Keratinocyte (primary cell): ENCODE data around the gene MYF6. TPM values are rescaled to one million over a fixed set of nuclear protein-coding genes. Genes with fewer than 3 reads are reported as not detected.

ENCODE experiments used
- DNase-seq: peaks from one replicate; pipeline ENCODE4 v3.0.0-alpha.2; 2011; ENCODE audit warnings: low read depth, missing footprints, low spot score
- FAIRE-seq: peaks from 2 replicates; lab custom pipeline; 2011; peaks lifted over from hg19 to GRCh38; lab: Jason Lieb, UNC
- H2AFZ ChIP-seq: 2 replicates; pipeline ENCODE4 v1.6.0; 2012; ENCODE audit warnings: low read length, control low read depth, inconsistent platforms; ENCODE audit not compliant: control insufficient read depth
- H3K27ac ChIP-seq: 2 replicates; pipeline ENCODE4 v1.5.1; 2011; ENCODE audit warnings: low read length; ENCODE audit not compliant: control insufficient read depth, insufficient read depth
- H3K27me3 ChIP-seq: 3 replicates; pipeline ENCODE4 v1.6.0; 2011; ENCODE audit warnings: low read length; ENCODE audit not compliant: control insufficient read depth, insufficient read depth; ENCODE audit errors: extremely low read depth
- H3K36me3 ChIP-seq, 2 experiments: 2 replicates in 1 of 2; 3 replicates in 1 of 2; pipeline ENCODE4 v1.5.1; 2011; ENCODE audit warnings: low read length in 2 of 2, mild to moderate bottlenecking in 1 of 2; ENCODE audit not compliant: control insufficient read depth in 2 of 2, insufficient read depth in 2 of 2; ENCODE audit errors: extremely low read depth in 1 of 2
- H3K4me1 ChIP-seq: 3 replicates; pipeline ENCODE4 v1.5.1; 2011; ENCODE audit warnings: low read length; ENCODE audit not compliant: control insufficient read depth, insufficient read depth; ENCODE audit errors: extremely low read depth
- H3K4me2 ChIP-seq: 3 replicates; pipeline ENCODE4 v1.6.0; 2011; ENCODE audit warnings: low read depth, low read length; ENCODE audit not compliant: control insufficient read depth, insufficient read depth; ENCODE audit errors: extremely low read depth
- H3K4me3 ChIP-seq, 3 experiments: fragments of 200-600 bp in 1 of 3; sonication (generic) in 1 of 3; 2 replicates in 2 of 3; 3 replicates in 1 of 3; pipeline ENCODE4 v1.5.1; 2011 to 2016; ENCODE audit warnings: low read length in 3 of 3, mild to moderate bottlenecking in 3 of 3, control low read depth in 2 of 3, inconsistent platforms in 1 of 3, low read depth in 1 of 3, mixed read lengths in 1 of 3, mixed run types in 1 of 3, moderate library complexity in 1 of 3; ENCODE audit not compliant: control insufficient read depth in 2 of 3, insufficient read depth in 2 of 3; ENCODE audit errors: extremely low read depth in 1 of 3
- H3K79me2 ChIP-seq: 2 replicates; pipeline ENCODE4 v1.6.0; 2012; ENCODE audit warnings: low read length; ENCODE audit not compliant: control insufficient read depth, insufficient read depth
- H3K9ac ChIP-seq: 3 replicates; pipeline ENCODE4 v1.6.0; 2011; ENCODE audit warnings: low read length; ENCODE audit not compliant: control insufficient read depth, insufficient read depth; ENCODE audit errors: extremely low read depth
- H3K9me1 ChIP-seq: 3 replicates; pipeline ENCODE4 v1.6.0; 2011; ENCODE audit warnings: low read length; ENCODE audit not compliant: control insufficient read depth, insufficient read depth; ENCODE audit errors: extremely low read depth
- H3K9me3 ChIP-seq: 2 replicates; pipeline ENCODE4 v1.5.1; 2012; ENCODE audit warnings: low read depth, low read length; ENCODE audit not compliant: control insufficient read depth
- H4K20me1 ChIP-seq: 3 replicates; pipeline ENCODE4 v1.6.0; 2011; ENCODE audit warnings: low read length; ENCODE audit not compliant: control insufficient read depth, insufficient read depth; ENCODE audit errors: extremely low read depth
- CTCF ChIP-seq, 3 experiments: IDR thresholded peaks in 1 of 3; conservative IDR thresholded peaks in 1 of 3; optimal IDR thresholded peaks in 1 of 3; 2 replicates in 2 of 3; 3 replicates in 1 of 3; pipeline versions ENCODE3 to v1.5.1; 2011; ENCODE audit warnings: low read length in 3 of 3, mild to moderate bottlenecking in 3 of 3, moderate library complexity in 2 of 3, control low read depth in 1 of 3, inconsistent platforms in 1 of 3; ENCODE audit not compliant: insufficient read depth in 2 of 3; ENCODE audit errors: extremely low read depth in 1 of 3
- EZH2 ChIP-seq: IDR thresholded peaks from one replicate; pipeline ENCODE4 v1.6.1; 2012; ENCODE audit warnings: inconsistent platforms, mild to moderate bottlenecking, low read length, moderate library complexity
- dilution Hi-C: fragments of 300-500 bp; cut with MboI; formaldehyde crosslinking; loops from one replicate; pipeline ENCODE4 v1.7.0; 2020; ENCODE audit warnings: low sequenced_read_pairs; ENCODE audit not compliant: extremely low pct_ligation_motif_present
- polyA plus RNA-seq, 5 experiments: library from polyadenylated mRNA; depleted of rRNA in 3 of 5; stranded (reverse) in 3 of 5; stranded (forward) in 1 of 5; unstranded in 1 of 5; fragments of >200 nt; gene quantifications; 1 replicate in 1 of 5; 2 replicates in 3 of 5; 3 replicates in 1 of 5; pipeline versions ENCODE4 v1.2.1 to v1.2.3, GENCODE V29; 2011 to 2012; ENCODE audit warnings: missing spikeins in 2 of 5, low read depth in 1 of 5, low replicate concordance in 1 of 5

The MYF6 gene
- polyA plus RNA-seq, 1 donor (not counting 4 experiments of a cell fraction or from before 2014, with no cell fraction given) = not detected

GRCh38 chr12:80712866-80713265, 5.4 kb downstream of the MYF6 start:
- H3K4me3 ChIP-seq = no peak overlapping the region

GRCh38 chr12:80713419-80713818, 6.0 kb downstream of the MYF6 start:
- Histone ChIP-seq H3K9me1 (no peaks in the 10 kb centered on the region), H3K9me3 (no peaks in the 10 kb centered on the region)
- no peak for FAIRE-seq

More at GRCh38 chr12:80712866-80713265, 5.4 kb downstream of the MYF6 start:
- no peaks in the 10 kb centered on the region for H4K20me1 ChIP-seq
- no peak overlapping the region for H3K4me2 ChIP-seq
- H3K27me3 ChIP-seq = peaks cover 49% of the 10 kb centered on the region
- no peak for FAIRE-seq
- no peaks in the 10 kb centered on the region for H3K9me3 ChIP-seq
- H2AFZ ChIP-seq = no peak overlapping the region
- no peaks in the 10 kb centered on the region for H3K4me1 ChIP-seq
- H3K9ac ChIP-seq = no peak overlapping the region
- H3K9me1 ChIP-seq = no peaks in the 10 kb centered on the region
- DNase-seq = no peak
- dilution Hi-C loops = no loop called here
- H3K36me3 ChIP-seq = no peaks in the 10 kb centered on the region
- H3K79me2 ChIP-seq = no peaks in the 10 kb centered on the region
- no peak overlapping the region for H3K27ac ChIP-seq
- TF ChIP-seq EZH2 (no peak), CTCF (optimal IDR thresholded peaks at IDR 0.05 in 1 of 3, IDR thresholded peaks at IDR 0.05 in 1 of 3, conservative IDR thresholded peaks at IDR 0.05 in 1 of 3; ENCODE audit: extremely low read depth in 1 of 3, insufficient read depth in 2 of 3, low read length in 3 of 3) (no peak)

More at GRCh38 chr12:80713419-80713818, 6.0 kb downstream of the MYF6 start:
- Histone ChIP-seq H3K4me1 (no peaks in the 10 kb centered on the region), H4K20me1 (no peaks in the 10 kb centered on the region), H3K79me2 (no peaks in the 10 kb centered on the region), H2AFZ (no peak overlapping the region), H3K36me3 (no peaks in the 10 kb centered on the region), H3K9ac (no peak overlapping the region), H3K27me3 (peaks cover 49% of the 10 kb centered on the region), H3K4me3 (no peak overlapping the region), H3K27ac (no peak overlapping the region), H3K4me2 (no peak overlapping the region)
- DNase-seq = no peak
- TF ChIP-seq EZH2 (no peak), CTCF (optimal IDR thresholded peaks at IDR 0.05 in 1 of 3, IDR thresholded peaks at IDR 0.05 in 1 of 3, conservative IDR thresholded peaks at IDR 0.05 in 1 of 3; ENCODE audit: extremely low read depth in 1 of 3, insufficient read depth in 2 of 3, low read length in 3 of 3) (no peak)
- dilution Hi-C loops = no loop called here
